ENCODE measurements around the gene GNG7.

DNA sequence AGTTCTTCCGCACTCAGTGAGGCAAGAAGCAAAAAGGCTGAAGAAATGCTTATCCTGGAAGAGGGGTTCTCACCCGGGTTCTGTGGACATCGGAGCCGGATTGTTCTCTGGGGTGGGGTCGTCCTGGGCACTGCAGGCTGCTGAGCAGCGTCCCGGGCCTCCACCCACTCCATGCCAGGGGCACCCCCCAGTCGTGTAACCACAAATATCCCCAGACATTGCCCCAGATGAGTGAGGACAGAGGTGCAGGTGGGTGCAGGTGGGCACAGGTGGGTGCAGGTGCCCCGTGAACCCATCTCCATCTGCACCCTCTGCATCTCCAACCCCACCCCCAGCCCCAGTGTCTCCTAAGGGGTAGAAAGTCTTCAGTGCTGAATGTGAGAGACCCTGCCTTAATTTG lies 67.5 kb downstream of the GNG7 start:
- no peak for TF ChIP-seq NBN (IDR thresholded peaks at IDR 0.05)
- TF ChIP-seq SMC3 (IDR thresholded peaks at IDR 0.05; ENCODE audit: borderline replicate concordance, low read length) = no peak

All from GM12878 (cell line).